HepG2 (cell line): Measurements from ENCODE around the gene GABRR3. TPM values are rescaled to one million over a fixed set of nuclear protein-coding genes. Genes with fewer than 3 reads are reported as not detected.
A peak's percentile ranks its signal among the peaks of the same experiment; 100 is the strongest.

Experiments
- ATAC-seq: fragments of 200-7000 bp; cut with Tn5 transposase; 3 replicates; pipeline ENCODE4 v1.9.1; 2020; ENCODE audit warnings: mild to moderate bottlenecking, moderate library complexity
- BruUV-seq: library from RNA; stranded (reverse); fragments of 400-500 nt; replicated peaks from 2 replicates; lab custom pipeline; 2021; lab: Mats Ljungman, UMichigan
- CTCF ChIA-PET: fragments of 300-600 bp; formaldehyde crosslinking; extraction: SDS; loops from one replicate; lab custom pipeline; 2021; ENCODE audit warnings: low total read pairs, inconsistent platforms, low intra/inter-chr PET ratio; lab: Yijun Ruan, JAX
- POLR2A ChIA-PET: fragments of 350-600 bp; sonication (Branson Sonifier 250); formaldehyde crosslinking; loops from one replicate; lab custom pipeline; 2020; ENCODE audit warnings: antibody characterized with exemption, inconsistent platforms; lab: Yijun Ruan, JAX
- DNase-seq: peaks from one replicate; pipeline ENCODE4 v3.0.0-alpha.2; 2015; ENCODE audit warnings: low spot score
- FAIRE-seq: peaks from 3 replicates; lab custom pipeline; 2011; peaks lifted over from hg19 to GRCh38; lab: Jason Lieb, UNC
- H2AFZ ChIP-seq: one replicate; pipeline ENCODE4 v1.6.1; 2011; ENCODE audit warnings: low read length, inconsistent platforms
- H3K27ac ChIP-seq: fragments of 300-600 bp; 3 replicates; pipeline ENCODE4 v1.8.0; 2011; ENCODE audit warnings: mixed run types, mild to moderate bottlenecking, mixed read lengths, low read length, inconsistent platforms; ENCODE audit not compliant: insufficient read depth; ENCODE audit errors: extremely low read length
- H3K27me3 ChIP-seq, 2 experiments: fragments of 200-600 bp in 1 of 2; 2 replicates in 1 of 2; 3 replicates in 1 of 2; pipeline versions ENCODE4 v1.6.0 to v1.8.0; 2011; ENCODE audit warnings: low read length in 2 of 2, mild to moderate bottlenecking in 2 of 2, moderate library complexity in 2 of 2, inconsistent platforms in 1 of 2; ENCODE audit not compliant: insufficient read depth in 2 of 2, control insufficient read depth in 1 of 2
- H3K36me3 ChIP-seq, 2 experiments: fragments of 200-600 bp in 1 of 2; replicated peaks in 1 of 2; 2 replicates in 1 of 2; 3 replicates in 1 of 2; pipeline versions ENCODE4 v1.5.1 to v1.8.0; 2011; ENCODE audit warnings: low read length in 2 of 2, inconsistent platforms in 1 of 2; ENCODE audit not compliant: insufficient read depth in 2 of 2, control insufficient read depth in 1 of 2
- H3K4me1 ChIP-seq: 2 replicates; pipeline ENCODE4 v1.5.1; 2012; ENCODE audit warnings: low read length, inconsistent platforms; ENCODE audit not compliant: insufficient read depth
- H3K4me2 ChIP-seq: 2 replicates; pipeline ENCODE4 v1.6.0; 2011; ENCODE audit warnings: low read depth, low read length, inconsistent platforms
- H3K4me3 ChIP-seq, 3 experiments: fragments of 200-600 bp in 1 of 3; sonication (generic), shearing (Covaris generic) in 1 of 3; replicated peaks in 1 of 3; 2 replicates each; pipeline ENCODE4 v1.5.1; 2011 to 2016; ENCODE audit warnings: low read length in 3 of 3, inconsistent platforms in 2 of 3, low read depth in 2 of 3, mild to moderate bottlenecking in 2 of 3, control low read depth in 1 of 3, mixed read lengths in 1 of 3; ENCODE audit not compliant: insufficient read depth in 1 of 3
- H3K79me2 ChIP-seq: one replicate; pipeline ENCODE4 v1.6.1; 2011; ENCODE audit warnings: low read length, inconsistent platforms; ENCODE audit not compliant: insufficient read depth
- H3K9ac ChIP-seq: 2 replicates; pipeline ENCODE4 v1.6.0; 2011; ENCODE audit warnings: mild to moderate bottlenecking, low read depth, low read length, inconsistent platforms; ENCODE audit not compliant: insufficient read depth
- H3K9me3 ChIP-seq: 2 replicates; pipeline ENCODE4 v1.5.1; 2012; ENCODE audit warnings: mild to moderate bottlenecking, low read length
- H4K20me1 ChIP-seq: 2 replicates; pipeline ENCODE4 v1.6.0; 2011; ENCODE audit warnings: inconsistent platforms, mild to moderate bottlenecking, low read length, moderate library complexity; ENCODE audit not compliant: insufficient read depth
- DPF2 ChIP-seq: sonication (generic); formaldehyde crosslinking; IDR thresholded peaks from 2 replicates; pipeline ENCODE4 v1.4.0; 2020; ENCODE audit warnings: mild to moderate bottlenecking, low read depth, missing genetic modification reagents, borderline replicate concordance
- GLI4 ChIP-seq: sonication (generic); formaldehyde crosslinking; IDR thresholded peaks from 2 replicates; pipeline ENCODE4 v1.5.1; 2020; ENCODE audit warnings: missing genetic modification reagents, mild to moderate bottlenecking, moderate library complexity, borderline replicate concordance
- KLF12 ChIP-seq: sonication (generic); formaldehyde crosslinking; IDR thresholded peaks from 2 replicates; pipeline ENCODE4 v1.4.0; 2020; ENCODE audit warnings: missing genetic modification reagents, borderline replicate concordance
- MAFK ChIP-seq, 2 experiments: IDR thresholded peaks in 1 of 2; conservative IDR thresholded peaks in 1 of 2; 2 replicates each; pipeline ENCODE4 v1.6.1; 2011; ENCODE audit warnings: improper control_type of control experiment in 2 of 2, low read length in 2 of 2
- SMC3 ChIP-seq: IDR thresholded peaks from 2 replicates; pipeline ENCODE4 v1.6.1; 2011; ENCODE audit warnings: low read length, improper control_type of control experiment
- THAP11 ChIP-seq: IDR thresholded peaks from 2 replicates; pipeline ENCODE4 v1.6.1; 2016; ENCODE audit warnings: missing biosample characterization, missing genetic modification reagents
- ZFP36 ChIP-seq: fragments of 150-350 bp; IDR thresholded peaks from 2 replicates; pipeline ENCODE4 v1.6.1; 2018; ENCODE audit warnings: borderline replicate concordance, low read length, low read depth; ENCODE audit not compliant: partially characterized antibody
- ZNF160 ChIP-seq: sonication (generic); formaldehyde crosslinking; IDR thresholded peaks from 2 replicates; pipeline ENCODE4 v1.8.0; 2022; ENCODE audit warnings: mild to moderate bottlenecking, inconsistent platforms, missing genetic modification reagents
- WGBS: methylation state at CpG from one replicate; pipeline ENCODE4 v1.1.6; 2017; ENCODE audit warnings: low lambda C conversion rate; 5-methylcytosine and 5-hydroxymethylcytosine counted together
- in situ Hi-C: cut with HindIII; loops from 2 replicates; pipeline ENCODE4 v1.10.0; 2017; ENCODE audit warnings: low pct_unique_long_range_greater_than_20kb; ENCODE audit not compliant: extremely low pct_ligation_motif_present
- intact Hi-C: fragments of 100-400 bp; cut with micrococcal nuclease; formaldehyde crosslinking; loops from one replicate; pipeline ENCODE4 v1.10.0; 2022; ENCODE audit not compliant: unreplicated experiment
- polyA plus RNA-seq, 8 experiments: library from polyadenylated mRNA; depleted of rRNA in 3 of 8; stranded (reverse) in 7 of 8; unstranded in 1 of 8; fragments of >200 nt; fragmentation: Illumina TruSeq in 4 of 8; extraction: Trizol in 4 of 8; gene quantifications; 2 replicates each; pipeline versions ENCODE4 v1.2.1 to v1.2.3, GENCODE V29; 2011 to 2016; ENCODE audit warnings: low read depth in 4 of 8, missing spikeins in 1 of 8, mixed read lengths in 1 of 8; ENCODE audit not compliant: insufficient read depth in 1 of 8
- total RNA-seq, 5 experiments: library from RNA; depleted of rRNA; stranded (reverse); fragments of >200 nt; fragmentation: Illumina TruSeq; extraction: Trizol; gene quantifications; 2 replicates each; pipeline ENCODE4 v1.2.3, GENCODE V29; 2016; ENCODE audit warnings: low read depth in 1 of 5
- TF ChIP-seq, protein P1 (sequence below): IDR thresholded peaks from 2 replicates; pipeline ENCODE4 v1.6.1; 2016; ENCODE audit warnings: missing genetic modification reagents, missing compliant biosample characterization
- TF ChIP-seq, protein P2 (sequence below): sonication (generic); formaldehyde crosslinking; IDR thresholded peaks from 2 replicates; pipeline ENCODE4 v1.8.0; 2022; ENCODE audit warnings: missing genetic modification reagents, mild to moderate bottlenecking, moderate library complexity, borderline replicate concordance
- TF ChIP-seq, protein P3 (sequence below): sonication (generic); formaldehyde crosslinking; IDR thresholded peaks from 2 replicates; pipeline ENCODE4 v1.8.0; 2022; ENCODE audit warnings: mild to moderate bottlenecking, missing genetic modification reagents, moderate library complexity
- TF ChIP-seq, protein P4 (sequence below): sonication (generic); formaldehyde crosslinking; IDR thresholded peaks from 2 replicates; pipeline ENCODE4 v1.8.1; 2023; ENCODE audit warnings: missing genetic modification reagents, mild to moderate bottlenecking, borderline replicate concordance

Gene GABRR3
- total and polyA plus RNA-seq, 2 of the 13 experiments (the other 11 are each of a cell fraction or from before 2014, with no cell fraction given) = 0.42 to 0.83 TPM

DNA sequence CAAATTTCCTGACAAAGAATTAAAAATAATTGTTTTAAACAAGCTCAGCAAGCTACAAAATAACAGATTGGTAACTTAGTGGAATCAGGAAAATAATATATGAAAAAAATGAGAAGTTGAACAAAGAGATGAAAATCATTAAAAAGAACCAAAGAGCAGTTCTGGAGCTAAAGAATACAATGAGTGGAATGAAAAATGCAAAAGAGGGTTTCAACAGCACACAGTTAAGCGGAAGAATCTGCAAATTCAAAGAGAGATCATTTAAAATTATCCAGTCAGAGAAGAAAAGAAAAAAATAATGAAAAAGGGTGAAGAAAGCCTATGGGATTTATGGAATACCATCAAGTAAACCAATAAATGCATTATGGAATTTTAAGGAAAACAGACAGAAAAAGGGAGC is 6.2 kb upstream of the GABRR3 start:
- ChIA-PET POLR2A (no interaction called here), CTCF (interaction anchor here (3.8 kb wide), 1 partner anchor 289 kb away, joined by 104 read pairs; no protein-coding TSS in a partner anchor)
- no peak for TF ChIP-seq DPF2
- no peak for TF ChIP-seq KLF12 (CRISPR knock-in tag)
- peak; percentile 99 for TF ChIP-seq ZNF160
- ATAC-seq (no peak), FAIRE-seq (no peak), DNase-seq (no peak)
- Histone ChIP-seq H3K9ac (no peak overlapping the region), H4K20me1 (no peaks in the 10 kb centered on the region), H3K36me3 (no peaks in the 10 kb centered on the region), H3K4me1 (no peaks in the 10 kb centered on the region), H3K4me3 (no peak overlapping the region), H3K27ac (no peak overlapping the region), H3K79me2 (no peaks in the 10 kb centered on the region), H2AFZ (no peak overlapping the region), H3K9me3 (0 out of 2 replicates have a peak, but pooled peaks cover 5% of the 10 kb centered on the region), H3K4me2 (no peak overlapping the region), H3K27me3 (no peaks in the 10 kb centered on the region)
- BruUV-seq = no TSS peak
- in situ Hi-C loops (loop anchor here (25.0 kb wide), 1 partner anchor 521 kb away; no protein-coding TSS in a partner anchor), intact Hi-C loops (no loop called here)
- WGBS = 12% methylated on average over 1 of the region's 1 CpG

DNA sequence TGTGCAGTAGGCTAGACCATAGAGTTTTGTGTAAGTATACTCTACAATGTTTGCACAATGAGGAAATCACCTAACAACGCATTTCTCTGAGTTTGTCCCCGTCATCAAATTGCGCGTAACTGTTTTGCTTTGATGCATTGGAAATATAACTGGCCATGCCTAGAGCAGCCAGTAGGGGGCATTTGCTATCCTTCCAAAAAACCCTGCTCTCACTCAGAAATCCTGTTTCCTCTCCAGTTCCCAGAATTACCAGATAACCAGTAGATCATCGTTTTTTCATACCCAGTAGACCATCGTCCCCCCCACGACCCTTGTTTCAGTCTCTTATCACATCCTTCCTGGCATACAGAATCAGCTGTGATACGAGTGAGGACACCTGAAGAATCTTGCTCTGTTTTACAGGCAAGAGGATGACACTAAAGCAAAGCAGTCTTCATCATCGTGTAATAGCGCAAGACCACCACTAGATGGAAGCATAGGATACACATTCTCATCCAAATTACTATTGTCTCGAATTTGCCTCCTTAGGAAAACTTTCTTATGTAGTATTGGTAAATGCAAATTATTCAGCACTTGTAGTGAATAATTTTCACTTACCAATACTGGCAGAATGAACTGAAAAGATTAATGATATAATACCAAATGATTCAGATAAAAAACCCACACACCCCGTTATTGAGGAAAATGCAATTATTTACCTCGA is 4.4 kb upstream of the GABRR3 start:
- no peak overlapping the region for H3K27ac ChIP-seq
- no TSS peak for BruUV-seq
- H3K4me3 ChIP-seq = peak overlapping the region in 2 of 3 experiments; percentile 38 to 45; a peak in 2 of 6 replicates
- peak overlapping the region; percentile 82 for H3K4me2 ChIP-seq
- ChIA-PET CTCF (interaction anchor here (1.1 to 3.8 kb wide), 4 partner anchors 146 to 304 kb away, joined by 3 to 104 read pairs (median 6); no protein-coding TSS in a partner anchor), POLR2A (no interaction called here)
- H3K9me3 ChIP-seq = 0 out of 2 replicates have a peak, but pooled peaks cover 5% of the 10 kb centered on the region
- H3K36me3 ChIP-seq = no peaks in the 10 kb centered on the region
- intact Hi-C loops (loop anchor here (1.0 to 10.0 kb wide), 4 partner anchors 146 to 555 kb away; partner anchors contain the start of gene CPOX), in situ Hi-C loops (loop anchor here (5.0 to 25.0 kb wide), 2 partner anchors 288 to 523 kb away; no protein-coding TSS in a partner anchor)
- H4K20me1 ChIP-seq = no peaks in the 10 kb centered on the region
- H3K4me1 ChIP-seq = no peaks in the 10 kb centered on the region
- WGBS = 13% methylated on average over 13 of the region's 13 CpGs
- no peaks in the 10 kb centered on the region for H3K27me3 ChIP-seq
- ATAC-seq (peak; percentile 98), FAIRE-seq (peak; percentile 82), DNase-seq (peak; percentile 78)
- H3K79me2 ChIP-seq = no peaks in the 10 kb centered on the region
- peak overlapping the region; percentile 72 for H2AFZ ChIP-seq
- H3K9ac ChIP-seq = no peak overlapping the region
- TF ChIP-seq, protein P1, sequence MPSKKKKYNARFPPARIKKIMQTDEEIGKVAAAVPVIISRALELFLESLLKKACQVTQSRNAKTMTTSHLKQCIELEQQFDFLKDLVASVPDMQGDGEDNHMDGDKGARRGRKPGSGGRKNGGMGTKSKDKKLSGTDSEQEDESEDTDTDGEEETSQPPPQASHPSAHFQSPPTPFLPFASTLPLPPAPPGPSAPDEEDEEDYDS = peak; percentile 18; the same call in 1 of the 2 replicates
- TF ChIP-seq, protein P2, sequence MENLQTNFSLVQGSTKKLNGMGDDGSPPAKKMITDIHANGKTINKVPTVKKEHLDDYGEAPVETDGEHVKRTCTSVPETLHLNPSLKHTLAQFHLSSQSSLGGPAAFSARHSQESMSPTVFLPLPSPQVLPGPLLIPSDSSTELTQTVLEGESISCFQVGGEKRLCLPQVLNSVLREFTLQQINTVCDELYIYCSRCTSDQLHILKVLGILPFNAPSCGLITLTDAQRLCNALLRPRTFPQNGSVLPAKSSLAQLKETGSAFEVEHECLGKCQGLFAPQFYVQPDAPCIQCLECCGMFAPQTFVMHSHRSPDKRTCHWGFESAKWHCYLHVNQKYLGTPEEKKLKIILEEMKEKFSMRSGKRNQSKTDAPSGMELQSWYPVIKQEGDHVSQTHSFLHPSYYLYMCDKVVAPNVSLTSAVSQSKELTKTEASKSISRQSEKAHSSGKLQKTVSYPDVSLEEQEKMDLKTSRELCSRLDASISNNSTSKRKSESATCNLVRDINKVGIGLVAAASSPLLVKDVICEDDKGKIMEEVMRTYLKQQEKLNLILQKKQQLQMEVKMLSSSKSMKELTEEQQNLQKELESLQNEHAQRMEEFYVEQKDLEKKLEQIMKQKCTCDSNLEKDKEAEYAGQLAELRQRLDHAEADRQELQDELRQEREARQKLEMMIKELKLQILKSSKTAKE = no peak
- TF ChIP-seq MAFK (conservative IDR thresholded peaks at IDR 0.05 in 1 of 2, IDR thresholded peaks at IDR 0.05 in 1 of 2; ENCODE audit: low read length in 2 of 2) (peak; percentile 49 to 75; a peak in 3 of 4 replicates), ZFP36 (peak; percentile 20), SMC3 (peak; percentile 51), THAP11 (CRISPR knock-in tag) (peak; percentile 47; the same call in 1 of the 2 replicates), GLI4 (CRISPR knock-in tag) (no peak)
- TF ChIP-seq, protein P3, sequence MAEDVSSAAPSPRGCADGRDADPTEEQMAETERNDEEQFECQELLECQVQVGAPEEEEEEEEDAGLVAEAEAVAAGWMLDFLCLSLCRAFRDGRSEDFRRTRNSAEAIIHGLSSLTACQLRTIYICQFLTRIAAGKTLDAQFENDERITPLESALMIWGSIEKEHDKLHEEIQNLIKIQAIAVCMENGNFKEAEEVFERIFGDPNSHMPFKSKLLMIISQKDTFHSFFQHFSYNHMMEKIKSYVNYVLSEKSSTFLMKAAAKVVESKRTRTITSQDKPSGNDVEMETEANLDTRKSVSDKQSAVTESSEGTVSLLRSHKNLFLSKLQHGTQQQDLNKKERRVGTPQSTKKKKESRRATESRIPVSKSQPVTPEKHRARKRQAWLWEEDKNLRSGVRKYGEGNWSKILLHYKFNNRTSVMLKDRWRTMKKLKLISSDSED (CRISPR knock-in tag) = no peak
- TF ChIP-seq, protein P4, sequence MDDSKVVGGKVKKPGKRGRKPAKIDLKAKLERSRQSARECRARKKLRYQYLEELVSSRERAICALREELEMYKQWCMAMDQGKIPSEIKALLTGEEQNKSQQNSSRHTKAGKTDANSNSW (CRISPR knock-in tag) = no peak
